Measurements from ENCODE around the gene EEFSEC. TPM values are rescaled to one million over a fixed set of nuclear protein-coding genes. Genes with fewer than 3 reads are reported as not detected.

EEFSEC gene
- total RNA-seq, 1 donor, result 5.1 TPM

GRCh38 chr3:128180436-128180835 lies 27.2 kb downstream of the EEFSEC start:
- H3K4me2 ChIP-seq (ENCODE audit: insufficient read depth, low read length), result no peak overlapping the region
- H3K4me3 ChIP-seq (ENCODE audit: insufficient read depth, low read length), result no peak overlapping the region
- H3K9me3 ChIP-seq (ENCODE audit: low read depth, low read length), result no peaks in the 10 kb centered on the region
- H3K36me3 ChIP-seq (ENCODE audit: insufficient read depth, low read length), result no peaks in the 10 kb centered on the region
- no peak for TF ChIP-seq CTCF (IDR thresholded peaks at IDR 0.05; ENCODE audit: extremely low read depth, low read depth, low read length)
- H3K79me2 ChIP-seq (ENCODE audit: insufficient read depth, low read length), result peaks cover 8% of the 10 kb centered on the region
- no peaks in the 10 kb centered on the region for H3K4me1 ChIP-seq (ENCODE audit: insufficient read depth, low read length)
- H4K20me1 ChIP-seq (ENCODE audit: insufficient read depth, low read length), result no peaks in the 10 kb centered on the region
- no peak for DNase-seq (ENCODE audit: insufficient read length, low spot score, missing footprints)
- H3K27me3 ChIP-seq (ENCODE audit: insufficient read depth, low read length), result no peaks in the 10 kb centered on the region
- H2AFZ ChIP-seq (ENCODE audit: low read length), result no peak overlapping the region
- H3K27ac ChIP-seq (ENCODE audit: low read depth, low read length), result no peak overlapping the region

- H3K4me3 ChIP-seq (ENCODE audit: insufficient read depth, low read length), result no peak overlapping the region
- H3K36me3 ChIP-seq (ENCODE audit: insufficient read depth, low read length), result no peaks in the 10 kb centered on the region
- no peak overlapping the region for H2AFZ ChIP-seq (ENCODE audit: low read length)
- H3K79me2 ChIP-seq (ENCODE audit: insufficient read depth, low read length), result peaks cover 8% of the 10 kb centered on the region
- H3K9me3 ChIP-seq (ENCODE audit: low read depth, low read length), result no peaks in the 10 kb centered on the region
- H3K27me3 ChIP-seq (ENCODE audit: insufficient read depth, low read length), result no peaks in the 10 kb centered on the region
- no peak overlapping the region for H3K4me2 ChIP-seq (ENCODE audit: insufficient read depth, low read length)
- H3K27ac ChIP-seq (ENCODE audit: low read depth, low read length), result no peak overlapping the region
- no peak for DNase-seq (ENCODE audit: insufficient read length, low spot score, missing footprints)
- no peak for TF ChIP-seq CTCF (IDR thresholded peaks at IDR 0.05; ENCODE audit: extremely low read depth, low read depth, low read length)
- H4K20me1 ChIP-seq (ENCODE audit: insufficient read depth, low read length), result no peaks in the 10 kb centered on the region
- no peaks in the 10 kb centered on the region for H3K4me1 ChIP-seq (ENCODE audit: insufficient read depth, low read length)
These were observed 27.6 kb downstream of the EEFSEC start for GRCh38 chr3:128180913-128181312.

GRCh38 chr3:128182656-128183055 lies 29.4 kb downstream of the EEFSEC start:
- peaks cover 8% of the 10 kb centered on the region for H3K79me2 ChIP-seq (ENCODE audit: insufficient read depth, low read length)
- no peak overlapping the region for H3K27ac ChIP-seq (ENCODE audit: low read depth, low read length)
- no peaks in the 10 kb centered on the region for H3K36me3 ChIP-seq (ENCODE audit: insufficient read depth, low read length)
- DNase-seq (ENCODE audit: insufficient read length, low spot score, missing footprints), result no peak
- no peaks in the 10 kb centered on the region for H3K4me1 ChIP-seq (ENCODE audit: insufficient read depth, low read length)
- no peak overlapping the region for H3K4me2 ChIP-seq (ENCODE audit: insufficient read depth, low read length)
- no peaks in the 10 kb centered on the region for H3K27me3 ChIP-seq (ENCODE audit: insufficient read depth, low read length)
- H3K4me3 ChIP-seq (ENCODE audit: insufficient read depth, low read length), result no peak overlapping the region
- H4K20me1 ChIP-seq (ENCODE audit: insufficient read depth, low read length), result no peaks in the 10 kb centered on the region
- no peak for TF ChIP-seq CTCF (IDR thresholded peaks at IDR 0.05; ENCODE audit: extremely low read depth, low read depth, low read length)
- no peak overlapping the region for H2AFZ ChIP-seq (ENCODE audit: low read length)
- no peaks in the 10 kb centered on the region for H3K9me3 ChIP-seq (ENCODE audit: low read depth, low read length)

- H3K9me3 ChIP-seq (ENCODE audit: low read depth, low read length), result no peaks in the 10 kb centered on the region
- no peaks in the 10 kb centered on the region for H4K20me1 ChIP-seq (ENCODE audit: insufficient read depth, low read length)
- TF ChIP-seq CTCF (IDR thresholded peaks at IDR 0.05; ENCODE audit: extremely low read depth, low read depth, low read length), result no peak
- no peak overlapping the region for H3K4me3 ChIP-seq (ENCODE audit: insufficient read depth, low read length)
- no peak overlapping the region for H3K27ac ChIP-seq (ENCODE audit: low read depth, low read length)
- H3K36me3 ChIP-seq (ENCODE audit: insufficient read depth, low read length), result no peaks in the 10 kb centered on the region
- H3K4me1 ChIP-seq (ENCODE audit: insufficient read depth, low read length), result peaks cover 6% of the 10 kb centered on the region
- no peak overlapping the region for H3K4me2 ChIP-seq (ENCODE audit: insufficient read depth, low read length)
- no peaks in the 10 kb centered on the region for H3K27me3 ChIP-seq (ENCODE audit: insufficient read depth, low read length)
- no peak overlapping the region for H2AFZ ChIP-seq (ENCODE audit: low read length)
- H3K79me2 ChIP-seq (ENCODE audit: insufficient read depth, low read length), result peaks cover 4% of the 10 kb centered on the region
- DNase-seq (ENCODE audit: insufficient read length, low spot score, missing footprints), result no peak
These were observed 32.6 kb downstream of the EEFSEC start for GRCh38 chr3:128185630-128186447.
